GM06990 (cell line): ENCODE data around the gene GMNN.
"Not testable (repeated sequence)": the region's sequence is repeated elsewhere in the genome, so short reads cannot be mapped to it uniquely, and the experiment has no call there.

Experiments used
- DNase-seq: peaks from one replicate; pipeline ENCODE4 v3.0.0-alpha.2; 2011; ENCODE audit not compliant: insufficient read length; ENCODE audit errors: extremely low read depth
- H3K27me3 ChIP-seq: replicated peaks from 2 replicates; pipeline ENCODE4 v1.6.0; 2011; ENCODE audit warnings: low read length; ENCODE audit not compliant: control insufficient read depth, insufficient read depth
- H3K36me3 ChIP-seq: 2 replicates; pipeline ENCODE4 v1.5.1; 2011; ENCODE audit warnings: low read length; ENCODE audit not compliant: control insufficient read depth, insufficient read depth
- H3K4me3 ChIP-seq: replicated peaks from 2 replicates; pipeline ENCODE4 v1.5.1; 2011; ENCODE audit warnings: low read depth, mild to moderate bottlenecking, control low read depth, low read length
- CTCF ChIP-seq: IDR thresholded peaks from 2 replicates; pipeline ENCODE4 v1.5.1; 2011; ENCODE audit warnings: low read length, control low read depth, mild to moderate bottlenecking, inconsistent platforms; ENCODE audit not compliant: insufficient read depth, poor library complexity, severe bottlenecking

GMNN gene

GRCh38 chr6:24752503-24752902 lies 22.2 kb upstream of the GMNN start:
- no peak for DNase-seq
- Histone ChIP-seq H3K27me3 (no peaks in the 10 kb centered on the region), H3K36me3 (no peaks in the 10 kb centered on the region), H3K4me3 (no peak overlapping the region)
- TF ChIP-seq CTCF: no peak

GRCh38 chr6:24752917-24753492 lies 21.7 kb upstream of the GMNN start:
- no peak for DNase-seq
- H3K36me3 ChIP-seq: no peaks in the 10 kb centered on the region
- H3K27me3 ChIP-seq: no peaks in the 10 kb centered on the region
- no peak overlapping the region for H3K4me3 ChIP-seq
- TF ChIP-seq CTCF: no peak

- TF ChIP-seq CTCF: no peak
- Histone ChIP-seq H3K36me3 (no peaks in the 10 kb centered on the region), H3K4me3 (no peak overlapping the region), H3K27me3 (no peaks in the 10 kb centered on the region)
- DNase-seq: no peak
Measured at GRCh38 chr6:24753545-24753944, 21.2 kb upstream of the GMNN start.

- H3K4me3 ChIP-seq, H3K36me3 ChIP-seq, H3K27me3 ChIP-seq, DNase-seq: not testable (repeated sequence)
Measured at GRCh38 chr6:24754378-24754777, 20.4 kb upstream of the GMNN start.

GRCh38 chr6:24755279-24755678 lies 19.5 kb upstream of the GMNN start:
- no peaks in the 10 kb centered on the region for H3K27me3 ChIP-seq
- no peak for TF ChIP-seq CTCF
- no peak for DNase-seq
- no peak overlapping the region for H3K4me3 ChIP-seq
- no peaks in the 10 kb centered on the region for H3K36me3 ChIP-seq

GRCh38 chr6:24757611-24758010 lies 17.1 kb upstream of the GMNN start:
- no peaks in the 10 kb centered on the region for H3K36me3 ChIP-seq
- no peak for TF ChIP-seq CTCF
- H3K4me3 ChIP-seq: no peak overlapping the region
- no peak for DNase-seq
- no peaks in the 10 kb centered on the region for H3K27me3 ChIP-seq
